OCI-LY7 (cell line): Measurements from ENCODE around the gene VWA5B1.

Experiments used
- CTCF ChIP-seq: fragments of 200-600 bp; sonication (generic); conservative IDR thresholded peaks from 2 replicates; pipeline ENCODE4 v1.5.1; 2014; ENCODE audit warnings: mild to moderate bottlenecking, antibody characterized with exemption, low read length, moderate library complexity, mixed read lengths
- EZH2phosphoT487 ChIP-seq: fragments of 200-600 bp; sonication (generic); IDR thresholded peaks from 2 replicates; pipeline ENCODE4 v1.6.1; 2018; ENCODE audit warnings: low read depth, borderline replicate concordance, mild to moderate bottlenecking, mixed run types, antibody characterized with exemption, low read length, moderate library complexity, mixed read lengths

- TF ChIP-seq CTCF, result no peak
- TF ChIP-seq EZH2phosphoT487, result no peak
These were observed 110.8 kb downstream of the VWA5B1 start for GRCh38 chr1:20401405-20402010.
